ENCODE results near the gene RPGRIP1L. TPM values are rescaled to one million over a fixed set of nuclear protein-coding genes. Genes with fewer than 3 reads are reported as not detected.

RPGRIP1L gene
- total RNA-seq: 17.3 and 17.4 TPM in 2 replicates

GRCh38 chr16:53703590-53704444 lies at the start of gene RPGRIP1L, which contains the start of gene FTO:
Gene RPGRIP1L, minus strand, starts transcription at chr16:53703859. Its CDS starts 3,136 bp downstream, at chr16:53700723.
Gene FTO, plus strand, starts transcription at chr16:53704156.

Other genes starting within 250 kb of the RPGRIP1L start
- gene AKTIP, start 200.7 kb downstream of the RPGRIP1L start, total RNA-seq: 25.7 and 36.4 TPM in 2 replicates
- gene FTO, start 297 bp upstream of the RPGRIP1L start, total RNA-seq: 84.1 and 94.5 TPM in 2 replicates